AG09319 (cell line): Measurements from ENCODE around the gene ATE1.
"Not testable (repeated sequence)": the region's sequence is repeated elsewhere in the genome, so short reads cannot be mapped to it uniquely, and the experiment has no call there.

Source experiments
- DNase-seq: peaks from one replicate; pipeline ENCODE4 v3.0.0-alpha.2; 2010; ENCODE audit warnings: low read depth; ENCODE audit errors: extremely low read depth
- TF ChIP-seq, protein P1 (sequence below): IDR thresholded peaks from 2 replicates; pipeline ENCODE4 v1.5.1; 2011; ENCODE audit warnings: low read depth, mild to moderate bottlenecking, inconsistent platforms, low read length, moderate library complexity

Gene ATE1

DNA sequence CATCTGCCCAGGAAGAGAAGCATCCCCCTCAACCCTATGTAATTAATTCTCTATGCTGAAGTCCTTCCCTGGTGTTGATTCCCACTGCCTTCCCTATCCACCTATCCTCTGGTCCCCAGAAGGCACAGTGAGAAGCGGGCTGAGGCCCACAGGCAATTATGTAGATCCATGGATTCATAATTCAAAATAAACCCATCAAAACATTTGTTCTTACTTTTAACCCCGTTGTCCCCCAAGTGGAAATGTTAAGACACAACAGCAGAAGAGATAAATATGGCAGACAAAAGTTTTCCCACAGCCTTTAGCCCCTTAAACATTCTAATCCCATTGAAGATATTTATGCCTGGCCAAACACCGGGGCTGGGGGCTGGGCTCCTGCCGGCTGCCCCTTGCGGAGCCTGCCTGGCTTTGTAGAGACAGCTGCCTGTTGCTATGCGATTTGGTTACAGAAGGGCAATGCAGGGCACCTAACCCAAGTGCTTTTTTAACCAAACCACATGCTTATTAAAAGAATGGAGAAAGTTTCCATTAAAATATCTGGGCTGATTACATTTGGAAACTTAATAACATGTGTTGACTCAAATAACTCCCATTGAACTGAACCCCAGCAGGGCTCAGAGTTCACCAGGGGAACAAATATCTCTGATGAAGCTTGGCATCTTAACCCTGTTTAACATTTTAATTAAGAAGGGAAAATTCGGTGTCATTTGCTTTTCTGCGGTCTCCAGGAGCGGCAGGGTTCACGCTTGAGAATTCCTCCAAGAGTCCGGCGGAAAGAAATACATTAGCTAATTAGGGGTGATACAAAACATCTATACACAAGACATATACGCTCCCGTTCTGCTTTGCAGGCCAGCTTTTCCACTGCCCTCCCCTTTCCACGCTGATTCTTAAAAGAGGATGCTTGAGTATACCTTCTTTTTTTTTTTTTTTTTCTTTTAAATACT lies 218.8 kb downstream of the ATE1 start:
- DNase-seq = no peak
- TF ChIP-seq, protein P1, sequence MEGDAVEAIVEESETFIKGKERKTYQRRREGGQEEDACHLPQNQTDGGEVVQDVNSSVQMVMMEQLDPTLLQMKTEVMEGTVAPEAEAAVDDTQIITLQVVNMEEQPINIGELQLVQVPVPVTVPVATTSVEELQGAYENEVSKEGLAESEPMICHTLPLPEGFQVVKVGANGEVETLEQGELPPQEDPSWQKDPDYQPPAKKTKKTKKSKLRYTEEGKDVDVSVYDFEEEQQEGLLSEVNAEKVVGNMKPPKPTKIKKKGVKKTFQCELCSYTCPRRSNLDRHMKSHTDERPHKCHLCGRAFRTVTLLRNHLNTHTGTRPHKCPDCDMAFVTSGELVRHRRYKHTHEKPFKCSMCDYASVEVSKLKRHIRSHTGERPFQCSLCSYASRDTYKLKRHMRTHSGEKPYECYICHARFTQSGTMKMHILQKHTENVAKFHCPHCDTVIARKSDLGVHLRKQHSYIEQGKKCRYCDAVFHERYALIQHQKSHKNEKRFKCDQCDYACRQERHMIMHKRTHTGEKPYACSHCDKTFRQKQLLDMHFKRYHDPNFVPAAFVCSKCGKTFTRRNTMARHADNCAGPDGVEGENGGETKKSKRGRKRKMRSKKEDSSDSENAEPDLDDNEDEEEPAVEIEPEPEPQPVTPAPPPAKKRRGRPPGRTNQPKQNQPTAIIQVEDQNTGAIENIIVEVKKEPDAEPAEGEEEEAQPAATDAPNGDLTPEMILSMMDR = no peak

DNA sequence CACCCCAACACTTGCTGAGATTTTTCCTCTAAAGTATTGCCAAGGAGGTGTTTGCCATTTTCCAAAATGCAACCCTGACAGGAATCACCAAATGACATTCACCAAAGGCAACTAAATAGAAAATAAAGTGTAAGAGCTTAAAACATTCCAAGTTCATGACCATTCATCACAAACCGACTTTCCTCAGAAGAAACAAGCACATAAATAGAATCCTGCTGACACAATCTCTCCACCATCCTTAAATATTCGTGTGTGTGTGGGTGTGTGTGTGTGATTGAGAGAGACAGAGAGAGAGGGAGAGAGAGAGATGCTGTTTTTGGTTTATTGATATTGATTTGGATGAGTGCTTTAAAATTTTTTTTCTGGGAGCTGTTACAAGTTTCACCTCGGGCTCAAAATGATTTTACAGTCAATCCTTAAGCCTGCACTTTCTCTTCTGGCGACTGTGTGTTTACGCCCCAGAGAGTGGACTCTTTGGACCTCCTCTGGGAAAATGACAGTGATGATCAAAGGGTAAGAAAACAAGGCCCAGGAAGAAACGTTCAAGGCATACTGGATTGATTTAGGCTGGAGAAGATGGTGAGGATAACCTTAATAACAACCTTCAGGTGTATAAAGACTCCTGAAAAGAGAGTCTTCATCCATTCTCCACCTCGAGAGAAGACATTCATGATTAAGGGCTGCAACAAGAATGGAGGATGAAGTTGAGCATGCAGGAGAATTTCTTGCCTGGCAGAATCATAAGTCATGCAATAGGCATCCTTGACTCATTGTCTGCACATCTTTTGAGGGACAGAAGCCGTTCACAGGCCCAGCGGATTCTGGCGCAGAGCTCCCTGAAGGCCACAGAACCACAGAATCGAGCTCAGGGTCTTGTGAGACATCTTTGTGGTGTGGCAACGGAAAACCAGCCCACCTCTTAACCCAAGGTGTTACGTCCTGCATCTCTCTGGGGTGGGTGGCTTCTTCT lies 225.2 kb downstream of the ATE1 start:
- no peak for DNase-seq
- TF ChIP-seq, protein P1 = no peak

DNA sequence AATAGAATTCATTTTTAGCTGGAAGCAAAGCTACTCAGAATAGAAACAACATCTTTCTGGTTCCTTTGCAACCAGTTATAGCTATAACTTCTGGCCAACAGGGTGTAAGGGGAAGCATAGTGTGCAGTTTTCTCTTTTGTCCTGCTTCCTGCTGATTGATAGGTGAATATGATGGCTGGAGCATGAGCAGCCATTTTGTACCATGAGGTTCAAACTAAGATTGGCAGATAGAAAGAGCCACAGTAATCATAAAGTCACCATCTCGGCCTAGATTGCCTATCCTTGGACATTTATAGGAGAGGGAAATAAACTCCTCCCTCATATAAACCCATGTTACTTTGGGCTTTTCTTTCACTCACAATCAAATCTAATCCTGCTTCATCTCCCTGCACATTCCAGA lies 227.4 kb downstream of the ATE1 start:
- no peak for DNase-seq
- TF ChIP-seq, protein P1 = no peak

DNA sequence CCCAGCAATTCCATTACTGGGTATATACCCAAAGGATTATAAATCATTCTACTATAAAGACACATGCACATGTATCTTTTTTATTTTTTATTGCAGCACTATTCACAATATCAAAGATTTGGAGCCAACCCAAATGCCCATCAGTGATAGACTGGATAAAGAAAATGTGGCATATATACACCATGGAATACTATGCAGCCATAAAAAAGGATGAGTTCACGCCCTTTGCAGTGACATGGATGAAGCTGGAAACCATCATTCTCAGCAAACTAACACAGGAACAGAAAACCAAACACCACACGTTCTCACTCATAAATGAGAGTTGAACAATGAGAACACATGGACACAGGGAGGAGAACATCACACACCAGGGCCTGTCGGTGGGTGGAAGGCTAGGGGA lies 228.1 kb downstream of the ATE1 start:
- not testable (repeated sequence) for DNase-seq

DNA sequence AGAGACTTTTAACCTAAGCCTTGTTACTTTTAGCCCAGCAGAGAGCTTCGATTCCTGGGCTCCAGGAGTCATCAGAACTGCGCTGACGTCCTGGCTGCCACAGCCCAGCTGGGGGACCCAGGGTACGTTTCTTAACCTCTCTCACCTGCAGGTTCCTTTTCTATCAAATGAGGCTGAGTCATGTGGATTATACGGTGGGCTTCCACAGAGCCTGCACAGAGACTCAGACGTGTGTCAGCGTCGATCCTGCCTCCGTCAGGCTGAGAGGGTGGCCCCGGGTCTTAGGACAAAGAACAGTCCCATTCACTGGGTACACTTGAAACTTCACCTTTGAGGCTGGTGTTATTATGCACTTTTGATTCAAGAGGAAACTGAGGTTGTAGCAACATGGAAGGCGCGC lies 228.9 kb downstream of the ATE1 start:
- no peak for DNase-seq
- TF ChIP-seq, protein P1 = no peak

DNA sequence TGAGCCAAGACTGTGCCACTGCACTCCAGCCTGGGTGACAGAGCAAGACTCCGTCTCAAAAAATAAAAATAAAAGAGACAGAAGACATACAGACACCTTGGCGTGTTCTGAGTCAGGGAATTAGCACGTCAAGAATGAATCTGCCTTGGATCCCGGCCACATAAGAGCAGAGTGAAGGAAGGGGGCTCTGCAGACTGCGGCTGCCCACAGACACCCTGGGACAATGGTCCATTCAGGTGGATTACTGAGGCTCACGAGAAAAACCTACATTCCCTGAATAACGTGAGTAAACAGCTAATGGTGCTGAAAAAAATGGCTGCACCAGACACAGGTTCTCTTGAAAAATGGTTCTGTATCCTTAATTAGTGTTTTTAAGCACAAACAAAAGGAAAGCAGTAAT lies 229.5 kb downstream of the ATE1 start:
- TF ChIP-seq, protein P1 = no peak
- DNase-seq = no peak

DNA sequence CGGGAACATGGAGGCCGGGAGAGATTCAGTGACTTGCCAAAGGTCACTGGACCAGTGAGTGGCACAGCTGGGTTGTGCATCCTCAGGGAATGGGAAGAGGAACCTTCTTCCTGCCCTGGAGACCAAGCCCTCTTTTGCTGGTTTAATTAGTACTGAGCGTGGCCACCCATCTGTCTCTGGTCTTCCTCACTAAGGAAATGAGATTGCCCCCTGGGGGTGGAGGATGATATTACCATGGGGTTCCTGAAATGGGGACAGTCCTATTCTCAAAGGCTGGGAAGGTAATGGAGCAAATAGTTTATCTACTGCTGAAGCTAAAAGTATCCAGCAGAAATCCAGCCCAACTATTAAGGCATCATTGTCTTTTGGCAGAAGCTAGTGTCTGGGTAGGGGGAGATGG lies 231.0 kb downstream of the ATE1 start:
- TF ChIP-seq, protein P1 = no peak; the same call in 1 of the 2 replicates
- no peak for DNase-seq
